HepG2 (cell line): ENCODE measurements around the gene IWS1. TPM values are rescaled to one million over a fixed set of nuclear protein-coding genes. Genes with fewer than 3 reads are reported as not detected.

Experiments
- CENPX ChIP-seq: sonication (generic); formaldehyde crosslinking; IDR thresholded peaks from 2 replicates; pipeline ENCODE4 v1.9.0; 2021; ENCODE audit warnings: mild to moderate bottlenecking, missing genetic modification reagents, moderate library complexity
- FOXK2 ChIP-seq: fragments of 450-650 bp; IDR thresholded peaks from 2 replicates; pipeline ENCODE4 v1.6.1; 2016
- NFKBIZ ChIP-seq: IDR thresholded peaks from 2 replicates; pipeline ENCODE4 v1.6.1; 2018; ENCODE audit warnings: missing genetic modification reagents, missing compliant biosample characterization
- NPAS2 ChIP-seq: sonication (generic); formaldehyde crosslinking; IDR thresholded peaks from 2 replicates; pipeline ENCODE4 v1.8.0; 2022; ENCODE audit warnings: mild to moderate bottlenecking, missing genetic modification reagents, borderline replicate concordance
- SYNCRIP ChIP-seq: fragments of 200-400 bp; formaldehyde crosslinking; IDR thresholded peaks from 2 replicates; pipeline ENCODE4 v1.6.1; 2018; ENCODE audit warnings: mild to moderate bottlenecking, low read depth, low read length; ENCODE audit not compliant: insufficient read depth
- YEATS4 ChIP-seq: sonication (generic); formaldehyde crosslinking; IDR thresholded peaks from 2 replicates; pipeline ENCODE4 v1.4.0; 2020; ENCODE audit warnings: missing genetic modification reagents, borderline replicate concordance
- ZKSCAN5 ChIP-seq: sonication (generic); formaldehyde crosslinking; IDR thresholded peaks from 2 replicates; pipeline ENCODE4 v1.5.1; 2020; ENCODE audit warnings: mild to moderate bottlenecking, missing genetic modification reagents
- ZKSCAN8 ChIP-seq: IDR thresholded peaks from 2 replicates; pipeline ENCODE4 v1.6.1; 2016; ENCODE audit warnings: borderline replicate concordance, missing genetic modification reagents, missing compliant biosample characterization
- ZNF230 ChIP-seq: sonication (generic); formaldehyde crosslinking; IDR thresholded peaks from 2 replicates; pipeline ENCODE4 v1.4.0; 2020; ENCODE audit warnings: mild to moderate bottlenecking, missing genetic modification reagents
- ZNF232 ChIP-seq: sonication (generic); formaldehyde crosslinking; IDR thresholded peaks from 2 replicates; pipeline ENCODE4 v1.4.0; 2020; ENCODE audit warnings: missing genetic modification reagents, borderline replicate concordance
- ZNF558 ChIP-seq: sonication (generic); formaldehyde crosslinking; IDR thresholded peaks from 2 replicates; pipeline ENCODE4 v1.9.0; 2022; ENCODE audit warnings: mild to moderate bottlenecking, missing genetic modification reagents, borderline replicate concordance
- ZNF709 ChIP-seq: sonication (generic); formaldehyde crosslinking; IDR thresholded peaks from 2 replicates; pipeline ENCODE4 v1.5.0; 2020; ENCODE audit warnings: mild to moderate bottlenecking, missing genetic modification reagents
- polyA plus RNA-seq, 8 experiments: library from polyadenylated mRNA; depleted of rRNA in 3 of 8; stranded (reverse) in 7 of 8; unstranded in 1 of 8; fragments of >200 nt; fragmentation: Illumina TruSeq in 4 of 8; extraction: Trizol in 4 of 8; gene quantifications; 2 replicates each; pipeline versions ENCODE4 v1.2.1 to v1.2.3, GENCODE V29; 2011 to 2016; ENCODE audit warnings: low read depth in 4 of 8, missing spikeins in 1 of 8, mixed read lengths in 1 of 8; ENCODE audit not compliant: insufficient read depth in 1 of 8
- total RNA-seq, 5 experiments: library from RNA; depleted of rRNA; stranded (reverse); fragments of >200 nt; fragmentation: Illumina TruSeq; extraction: Trizol; gene quantifications; 2 replicates each; pipeline ENCODE4 v1.2.3, GENCODE V29; 2016; ENCODE audit warnings: low read depth in 1 of 5
- TF ChIP-seq, protein P1 (sequence below), 2 experiments: fragments of 450-650 bp in 1 of 2; sonication (generic) in 1 of 2; formaldehyde crosslinking in 1 of 2; IDR thresholded peaks; 2 replicates each; pipeline versions ENCODE4 v1.6.1 to v1.8.0; 2016 to 2022; ENCODE audit warnings: antibody characterized with exemption in 1 of 2, mild to moderate bottlenecking in 1 of 2, missing genetic modification reagents in 1 of 2
- TF ChIP-seq, protein P2 (sequence below): sonication (generic); formaldehyde crosslinking; IDR thresholded peaks from 2 replicates; pipeline ENCODE4 v1.4.0; 2020; ENCODE audit warnings: missing genetic modification reagents
- TF ChIP-seq, protein P3 (sequence below): sonication (generic); formaldehyde crosslinking; IDR thresholded peaks from 2 replicates; pipeline ENCODE4 v1.4.0; 2020; ENCODE audit warnings: missing genetic modification reagents

IWS1 gene
- total and polyA plus RNA-seq, 2 of the 13 experiments (the other 11 are each of a cell fraction or from before 2014, with no cell fraction given): 28.9 to 62.3 TPM

DNA sequence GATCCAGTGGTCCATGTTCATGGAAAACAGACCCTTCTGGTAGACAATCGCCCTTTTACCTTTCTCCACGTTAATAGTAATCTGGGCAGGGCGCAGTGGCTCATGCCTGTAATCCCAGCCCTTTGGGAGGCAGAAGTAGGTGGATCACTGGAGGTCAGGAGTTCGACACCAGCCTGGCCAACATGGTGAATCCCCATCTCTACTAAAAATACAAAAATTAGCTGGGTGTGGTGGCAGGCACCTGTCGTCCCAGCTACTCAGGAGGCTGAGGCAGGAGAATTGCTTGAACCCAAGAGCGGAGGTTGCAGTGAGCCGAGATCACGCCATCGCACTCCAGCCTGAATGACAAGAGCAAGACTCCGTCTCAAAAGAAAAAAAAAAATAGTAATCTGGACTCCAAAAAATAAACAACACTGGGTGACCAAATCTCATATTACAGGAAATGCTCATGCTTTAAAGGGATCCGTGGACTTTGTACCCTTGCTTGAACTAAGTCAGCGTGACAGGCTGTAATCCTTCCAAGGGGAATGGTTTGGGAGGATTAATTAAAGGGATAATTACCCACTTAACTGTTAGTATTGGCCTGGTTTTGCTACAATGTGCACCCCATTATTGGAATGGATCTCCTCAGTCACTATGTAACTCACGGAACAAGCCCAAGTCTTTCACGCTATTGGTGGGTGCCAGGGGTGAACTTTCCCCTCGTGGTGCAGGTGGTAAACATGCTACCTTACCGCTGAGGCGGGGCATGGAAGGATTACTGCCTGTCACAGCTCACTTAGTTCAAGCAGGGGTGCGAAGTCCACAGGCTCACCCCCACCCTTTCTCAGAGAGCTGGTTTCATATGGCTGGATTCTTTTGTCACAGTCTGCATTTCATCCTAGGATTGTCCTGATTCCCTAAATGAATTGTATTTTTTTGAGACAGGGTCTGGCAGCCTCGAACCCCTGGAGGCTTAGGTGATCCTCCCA is 71.4 kb downstream of the IWS1 start (continued):
- TF ChIP-seq, protein P1, sequence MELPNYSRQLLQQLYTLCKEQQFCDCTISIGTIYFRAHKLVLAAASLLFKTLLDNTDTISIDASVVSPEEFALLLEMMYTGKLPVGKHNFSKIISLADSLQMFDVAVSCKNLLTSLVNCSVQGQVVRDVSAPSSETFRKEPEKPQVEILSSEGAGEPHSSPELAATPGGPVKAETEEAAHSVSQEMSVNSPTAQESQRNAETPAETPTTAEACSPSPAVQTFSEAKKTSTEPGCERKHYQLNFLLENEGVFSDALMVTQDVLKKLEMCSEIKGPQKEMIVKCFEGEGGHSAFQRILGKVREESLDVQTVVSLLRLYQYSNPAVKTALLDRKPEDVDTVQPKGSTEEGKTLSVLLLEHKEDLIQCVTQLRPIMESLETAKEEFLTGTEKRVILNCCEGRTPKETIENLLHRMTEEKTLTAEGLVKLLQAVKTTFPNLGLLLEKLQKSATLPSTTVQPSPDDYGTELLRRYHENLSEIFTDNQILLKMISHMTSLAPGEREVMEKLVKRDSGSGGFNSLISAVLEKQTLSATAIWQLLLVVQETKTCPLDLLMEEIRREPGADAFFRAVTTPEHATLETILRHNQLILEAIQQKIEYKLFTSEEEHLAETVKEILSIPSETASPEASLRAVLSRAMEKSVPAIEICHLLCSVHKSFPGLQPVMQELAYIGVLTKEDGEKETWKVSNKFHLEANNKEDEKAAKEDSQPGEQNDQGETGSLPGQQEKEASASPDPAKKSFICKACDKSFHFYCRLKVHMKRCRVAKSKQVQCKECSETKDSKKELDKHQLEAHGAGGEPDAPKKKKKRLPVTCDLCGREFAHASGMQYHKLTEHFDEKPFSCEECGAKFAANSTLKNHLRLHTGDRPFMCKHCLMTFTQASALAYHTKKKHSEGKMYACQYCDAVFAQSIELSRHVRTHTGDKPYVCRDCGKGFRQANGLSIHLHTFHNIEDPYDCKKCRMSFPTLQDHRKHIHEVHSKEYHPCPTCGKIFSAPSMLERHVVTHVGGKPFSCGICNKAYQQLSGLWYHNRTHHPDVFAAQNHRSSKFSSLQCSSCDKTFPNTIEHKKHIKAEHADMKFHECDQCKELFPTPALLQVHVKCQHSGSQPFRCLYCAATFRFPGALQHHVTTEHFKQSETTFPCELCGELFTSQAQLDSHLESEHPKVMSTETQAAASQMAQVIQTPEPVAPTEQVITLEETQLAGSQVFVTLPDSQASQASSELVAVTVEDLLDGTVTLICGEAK (IDR thresholded peaks at IDR 0.05): no peak
- TF ChIP-seq, protein P1 (CRISPR knock-in tag; IDR thresholded peaks at IDR 0.05): peak; percentile 80; the same call in 1 of the 2 replicates
- TF ChIP-seq ZNF558 (CRISPR knock-in tag) (no peak), ZNF709 (peak; percentile 77), NPAS2 (CRISPR knock-in tag) (no peak), YEATS4 (CRISPR knock-in tag) (peak; percentile 97), FOXK2 (peak; percentile 97), ZNF230 (CRISPR knock-in tag) (peak; percentile 88), ZKSCAN8 (CRISPR knock-in tag) (peak; percentile 72), SYNCRIP (no peak), CENPX (no peak), ZKSCAN5 (CRISPR knock-in tag) (no peak), ZNF232 (CRISPR knock-in tag) (peak; percentile 91; the same call in 1 of the 2 replicates), NFKBIZ (CRISPR knock-in tag) (peak; percentile 71; the same call in 1 of the 2 replicates)
- TF ChIP-seq, protein P2, sequence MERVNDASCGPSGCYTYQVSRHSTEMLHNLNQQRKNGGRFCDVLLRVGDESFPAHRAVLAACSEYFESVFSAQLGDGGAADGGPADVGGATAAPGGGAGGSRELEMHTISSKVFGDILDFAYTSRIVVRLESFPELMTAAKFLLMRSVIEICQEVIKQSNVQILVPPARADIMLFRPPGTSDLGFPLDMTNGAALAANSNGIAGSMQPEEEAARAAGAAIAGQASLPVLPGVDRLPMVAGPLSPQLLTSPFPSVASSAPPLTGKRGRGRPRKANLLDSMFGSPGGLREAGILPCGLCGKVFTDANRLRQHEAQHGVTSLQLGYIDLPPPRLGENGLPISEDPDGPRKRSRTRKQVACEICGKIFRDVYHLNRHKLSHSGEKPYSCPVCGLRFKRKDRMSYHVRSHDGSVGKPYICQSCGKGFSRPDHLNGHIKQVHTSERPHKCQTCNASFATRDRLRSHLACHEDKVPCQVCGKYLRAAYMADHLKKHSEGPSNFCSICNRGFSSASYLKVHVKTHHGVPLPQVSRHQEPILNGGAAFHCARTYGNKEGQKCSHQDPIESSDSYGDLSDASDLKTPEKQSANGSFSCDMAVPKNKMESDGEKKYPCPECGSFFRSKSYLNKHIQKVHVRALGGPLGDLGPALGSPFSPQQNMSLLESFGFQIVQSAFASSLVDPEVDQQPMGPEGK: peak; percentile 88
- TF ChIP-seq, protein P3, sequence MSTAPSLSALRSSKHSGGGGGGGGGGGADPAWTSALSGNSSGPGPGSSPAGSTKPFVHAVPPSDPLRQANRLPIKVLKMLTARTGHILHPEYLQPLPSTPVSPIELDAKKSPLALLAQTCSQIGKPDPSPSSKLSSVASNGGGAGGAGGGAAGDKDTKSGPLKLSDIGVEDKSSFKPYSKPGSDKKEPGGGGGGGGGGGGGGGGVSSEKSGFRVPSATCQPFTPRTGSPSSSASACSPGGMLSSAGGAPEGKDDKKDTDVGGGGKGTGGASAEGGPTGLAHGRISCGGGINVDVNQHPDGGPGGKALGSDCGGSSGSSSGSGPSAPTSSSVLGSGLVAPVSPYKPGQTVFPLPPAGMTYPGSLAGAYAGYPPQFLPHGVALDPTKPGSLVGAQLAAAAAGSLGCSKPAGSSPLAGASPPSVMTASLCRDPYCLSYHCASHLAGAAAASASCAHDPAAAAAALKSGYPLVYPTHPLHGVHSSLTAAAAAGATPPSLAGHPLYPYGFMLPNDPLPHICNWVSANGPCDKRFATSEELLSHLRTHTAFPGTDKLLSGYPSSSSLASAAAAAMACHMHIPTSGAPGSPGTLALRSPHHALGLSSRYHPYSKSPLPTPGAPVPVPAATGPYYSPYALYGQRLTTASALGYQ (CRISPR knock-in tag): peak; percentile 90
